Fibroblast of lung (primary cell): Measurements from ENCODE around the gene GCSH.

Experiments
- EZH2 ChIP-seq: IDR thresholded peaks from 2 replicates; pipeline ENCODE4 v1.5.1; 2012; ENCODE audit warnings: low read length, control low read depth, mild to moderate bottlenecking; ENCODE audit errors: missing control alignments
- TF ChIP-seq, protein P1 (sequence below), 2 donors: IDR thresholded peaks in 1 of 2; conservative IDR thresholded peaks in 1 of 2; 1 replicate in 1 of 2; 2 replicates in 1 of 2; pipeline ENCODE4 v1.5.1; 2011 to 2012; ENCODE audit warnings: low read length in 2 of 2, control low read depth in 1 of 2, inconsistent platforms in 1 of 2, low read depth in 1 of 2, mild to moderate bottlenecking in 1 of 2

DNA sequence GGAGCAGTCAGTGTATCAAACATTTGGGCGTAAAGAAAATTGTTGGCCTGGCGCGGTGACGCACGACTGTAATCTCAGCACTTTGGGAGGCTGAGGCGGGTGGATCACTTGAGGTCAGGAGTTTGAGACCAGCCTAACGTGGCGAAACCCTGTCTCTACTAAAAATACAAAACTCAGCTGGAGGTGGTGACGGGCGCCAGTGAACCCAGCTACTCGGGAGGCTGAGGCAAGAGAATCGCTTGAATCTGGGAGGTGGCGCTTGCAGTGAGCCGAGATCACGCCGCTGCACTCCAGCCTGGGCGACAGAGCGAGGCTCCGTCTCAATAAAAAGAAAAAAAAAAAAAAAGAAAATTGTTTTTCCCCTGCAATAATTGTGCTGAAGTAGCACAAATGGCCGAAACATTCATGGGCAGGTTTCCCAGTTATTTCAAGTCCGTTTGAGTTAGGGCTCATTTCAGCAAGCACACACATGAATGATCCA lies 1.4 kb downstream of the GCSH start:
- TF ChIP-seq, protein P1, sequence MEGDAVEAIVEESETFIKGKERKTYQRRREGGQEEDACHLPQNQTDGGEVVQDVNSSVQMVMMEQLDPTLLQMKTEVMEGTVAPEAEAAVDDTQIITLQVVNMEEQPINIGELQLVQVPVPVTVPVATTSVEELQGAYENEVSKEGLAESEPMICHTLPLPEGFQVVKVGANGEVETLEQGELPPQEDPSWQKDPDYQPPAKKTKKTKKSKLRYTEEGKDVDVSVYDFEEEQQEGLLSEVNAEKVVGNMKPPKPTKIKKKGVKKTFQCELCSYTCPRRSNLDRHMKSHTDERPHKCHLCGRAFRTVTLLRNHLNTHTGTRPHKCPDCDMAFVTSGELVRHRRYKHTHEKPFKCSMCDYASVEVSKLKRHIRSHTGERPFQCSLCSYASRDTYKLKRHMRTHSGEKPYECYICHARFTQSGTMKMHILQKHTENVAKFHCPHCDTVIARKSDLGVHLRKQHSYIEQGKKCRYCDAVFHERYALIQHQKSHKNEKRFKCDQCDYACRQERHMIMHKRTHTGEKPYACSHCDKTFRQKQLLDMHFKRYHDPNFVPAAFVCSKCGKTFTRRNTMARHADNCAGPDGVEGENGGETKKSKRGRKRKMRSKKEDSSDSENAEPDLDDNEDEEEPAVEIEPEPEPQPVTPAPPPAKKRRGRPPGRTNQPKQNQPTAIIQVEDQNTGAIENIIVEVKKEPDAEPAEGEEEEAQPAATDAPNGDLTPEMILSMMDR (conservative IDR thresholded peaks at IDR 0.05 in 1 of 2, IDR thresholded peaks at IDR 0.05 in 1 of 2; ENCODE audit: low read depth in 1 of 2, low read length in 2 of 2): no peak
- TF ChIP-seq EZH2: no peak
